Measurements from ENCODE around the gene NFASC.

Gene NFASC

GRCh38 chr1:204984499-204984898, 113.8 kb downstream of the NFASC start:
- Histone ChIP-seq H3K9me3 (ENCODE audit: control insufficient read depth, insufficient read depth, low read length) (no peaks in the 10 kb centered on the region), H3K27ac (ENCODE audit: low read depth, low read length) (no peak overlapping the region), H4K20me1 (ENCODE audit: control insufficient read depth, insufficient read depth, low read depth, low read length) (no peaks in the 10 kb centered on the region), H3K79me2 (ENCODE audit: control insufficient read depth, low read length) (no peaks in the 10 kb centered on the region), H3K9me2 (replicated peaks; ENCODE audit: control insufficient read depth, low read length) (no peaks in the 10 kb centered on the region), H3K4me3 (ENCODE audit: low read length) (no peak overlapping the region), H3F3A (ENCODE audit: control insufficient read depth, insufficient read depth) (no peaks in the 10 kb centered on the region), H3K4me1 (ENCODE audit: control insufficient read depth, low read length) (no peaks in the 10 kb centered on the region), H3K36me3 (ENCODE audit: control insufficient read depth, low read length) (no peaks in the 10 kb centered on the region), H3K27me3 (ENCODE audit: control insufficient read depth, low read length) (no peaks in the 10 kb centered on the region; the same call in 1 of the 2 replicates), H3K4me2 (ENCODE audit: low read length) (no peak overlapping the region)
- no peak for TF ChIP-seq CTCF (IDR thresholded peaks at IDR 0.05; ENCODE audit: low read depth, low read length, poor library complexity, severe bottlenecking)
- TF ChIP-seq EZH2phosphoT487 (IDR thresholded peaks at IDR 0.05; ENCODE audit: borderline replicate concordance, low read length), result no peak

- H3K79me2 ChIP-seq (ENCODE audit: control insufficient read depth, low read length), result no peaks in the 10 kb centered on the region
- H3K27me3 ChIP-seq (ENCODE audit: control insufficient read depth, low read length), result no peaks in the 10 kb centered on the region
These were observed 115.5 kb downstream of the NFASC start for GRCh38 chr1:204986181-204986580.

GRCh38 chr1:204987689-204988088, 117.0 kb downstream of the NFASC start:
- Histone ChIP-seq H3F3A (ENCODE audit: control insufficient read depth, insufficient read depth) (no peaks in the 10 kb centered on the region), H3K9me3 (ENCODE audit: control insufficient read depth, insufficient read depth, low read length) (no peaks in the 10 kb centered on the region), H3K27me3 (ENCODE audit: control insufficient read depth, low read length) (no peaks in the 10 kb centered on the region), H3K27ac (ENCODE audit: low read depth, low read length) (no peak overlapping the region), H3K79me2 (ENCODE audit: control insufficient read depth, low read length) (no peaks in the 10 kb centered on the region), H3K9me2 (replicated peaks; ENCODE audit: control insufficient read depth, low read length) (no peaks in the 10 kb centered on the region), H3K4me1 (ENCODE audit: control insufficient read depth, low read length) (peaks cover 8% of the 10 kb centered on the region), H3K4me2 (ENCODE audit: low read length) (no peak overlapping the region), H3K36me3 (ENCODE audit: control insufficient read depth, low read length) (no peaks in the 10 kb centered on the region), H4K20me1 (ENCODE audit: control insufficient read depth, insufficient read depth, low read depth, low read length) (no peaks in the 10 kb centered on the region), H3K4me3 (ENCODE audit: low read length) (no peak overlapping the region)
- no peak for TF ChIP-seq CTCF (IDR thresholded peaks at IDR 0.05; ENCODE audit: low read depth, low read length, poor library complexity, severe bottlenecking)
- no peak for TF ChIP-seq EZH2phosphoT487 (IDR thresholded peaks at IDR 0.05; ENCODE audit: borderline replicate concordance, low read length)

More at GRCh38 chr1:204986181-204986580, 115.5 kb downstream of the NFASC start:
- Histone ChIP-seq H3K9me2 (replicated peaks; ENCODE audit: control insufficient read depth, low read length) (no peaks in the 10 kb centered on the region), H3K36me3 (ENCODE audit: control insufficient read depth, low read length) (no peaks in the 10 kb centered on the region), H4K20me1 (ENCODE audit: control insufficient read depth, insufficient read depth, low read depth, low read length) (no peaks in the 10 kb centered on the region), H3K4me2 (ENCODE audit: low read length) (no peak overlapping the region), H3K27ac (ENCODE audit: low read depth, low read length) (no peak overlapping the region), H3F3A (ENCODE audit: control insufficient read depth, insufficient read depth) (no peaks in the 10 kb centered on the region), H3K4me3 (ENCODE audit: low read length) (no peak overlapping the region), H3K9me3 (ENCODE audit: control insufficient read depth, insufficient read depth, low read length) (no peaks in the 10 kb centered on the region), H3K4me1 (ENCODE audit: control insufficient read depth, low read length) (no peaks in the 10 kb centered on the region)
- TF ChIP-seq CTCF (IDR thresholded peaks at IDR 0.05; ENCODE audit: low read depth, low read length, poor library complexity, severe bottlenecking) (no peak), EZH2phosphoT487 (IDR thresholded peaks at IDR 0.05; ENCODE audit: borderline replicate concordance, low read length) (no peak)
